HepG2 (cell line): Measurements from ENCODE around the gene MFSD6. TPM values are rescaled to one million over a fixed set of nuclear protein-coding genes. Genes with fewer than 3 reads are reported as not detected.

Experiments
- ATAC-seq: fragments of 200-7000 bp; cut with Tn5 transposase; 3 replicates; pipeline ENCODE4 v1.9.1; 2020; ENCODE audit warnings: mild to moderate bottlenecking, moderate library complexity
- BruUV-seq: library from RNA; stranded (reverse); fragments of 400-500 nt; replicated peaks from 2 replicates; lab custom pipeline; 2021; lab: Mats Ljungman, UMichigan
- CTCF ChIA-PET: fragments of 300-600 bp; formaldehyde crosslinking; extraction: SDS; loops from one replicate; lab custom pipeline; 2021; ENCODE audit warnings: low total read pairs, inconsistent platforms, low intra/inter-chr PET ratio; lab: Yijun Ruan, JAX
- POLR2A ChIA-PET: fragments of 350-600 bp; sonication (Branson Sonifier 250); formaldehyde crosslinking; loops from one replicate; lab custom pipeline; 2020; ENCODE audit warnings: antibody characterized with exemption, inconsistent platforms; lab: Yijun Ruan, JAX
- DNase-seq: peaks from one replicate; pipeline ENCODE4 v3.0.0-alpha.2; 2015; ENCODE audit warnings: low spot score
- FAIRE-seq: peaks from 3 replicates; lab custom pipeline; 2011; peaks lifted over from hg19 to GRCh38; lab: Jason Lieb, UNC
- H2AFZ ChIP-seq: one replicate; pipeline ENCODE4 v1.6.1; 2011; ENCODE audit warnings: low read length, inconsistent platforms
- H3K27ac ChIP-seq: fragments of 300-600 bp; 3 replicates; pipeline ENCODE4 v1.8.0; 2011; ENCODE audit warnings: mixed run types, mild to moderate bottlenecking, mixed read lengths, low read length, inconsistent platforms; ENCODE audit not compliant: insufficient read depth; ENCODE audit errors: extremely low read length
- H3K27me3 ChIP-seq, 2 experiments: fragments of 200-600 bp in 1 of 2; 2 replicates in 1 of 2; 3 replicates in 1 of 2; pipeline versions ENCODE4 v1.6.0 to v1.8.0; 2011; ENCODE audit warnings: low read length in 2 of 2, mild to moderate bottlenecking in 2 of 2, moderate library complexity in 2 of 2, inconsistent platforms in 1 of 2; ENCODE audit not compliant: insufficient read depth in 2 of 2, control insufficient read depth in 1 of 2
- H3K36me3 ChIP-seq, 2 experiments: fragments of 200-600 bp in 1 of 2; replicated peaks in 1 of 2; 2 replicates in 1 of 2; 3 replicates in 1 of 2; pipeline versions ENCODE4 v1.5.1 to v1.8.0; 2011; ENCODE audit warnings: low read length in 2 of 2, inconsistent platforms in 1 of 2; ENCODE audit not compliant: insufficient read depth in 2 of 2, control insufficient read depth in 1 of 2
- H3K4me1 ChIP-seq: 2 replicates; pipeline ENCODE4 v1.5.1; 2012; ENCODE audit warnings: low read length, inconsistent platforms; ENCODE audit not compliant: insufficient read depth
- H3K4me2 ChIP-seq: 2 replicates; pipeline ENCODE4 v1.6.0; 2011; ENCODE audit warnings: low read depth, low read length, inconsistent platforms
- H3K4me3 ChIP-seq, 3 experiments: fragments of 200-600 bp in 1 of 3; sonication (generic), shearing (Covaris generic) in 1 of 3; replicated peaks in 1 of 3; 2 replicates each; pipeline ENCODE4 v1.5.1; 2011 to 2016; ENCODE audit warnings: low read length in 3 of 3, inconsistent platforms in 2 of 3, low read depth in 2 of 3, mild to moderate bottlenecking in 2 of 3, control low read depth in 1 of 3, mixed read lengths in 1 of 3; ENCODE audit not compliant: insufficient read depth in 1 of 3
- H3K79me2 ChIP-seq: one replicate; pipeline ENCODE4 v1.6.1; 2011; ENCODE audit warnings: low read length, inconsistent platforms; ENCODE audit not compliant: insufficient read depth
- H3K9ac ChIP-seq: 2 replicates; pipeline ENCODE4 v1.6.0; 2011; ENCODE audit warnings: mild to moderate bottlenecking, low read depth, low read length, inconsistent platforms; ENCODE audit not compliant: insufficient read depth
- H3K9me3 ChIP-seq: 2 replicates; pipeline ENCODE4 v1.5.1; 2012; ENCODE audit warnings: mild to moderate bottlenecking, low read length
- H4K20me1 ChIP-seq: 2 replicates; pipeline ENCODE4 v1.6.0; 2011; ENCODE audit warnings: inconsistent platforms, mild to moderate bottlenecking, low read length, moderate library complexity; ENCODE audit not compliant: insufficient read depth
- FOSL1 ChIP-seq: sonication (generic); formaldehyde crosslinking; IDR thresholded peaks from 2 replicates; pipeline ENCODE4 v1.9.0; 2021; ENCODE audit warnings: missing genetic modification reagents, borderline replicate concordance
- IKZF4 ChIP-seq: sonication (generic); formaldehyde crosslinking; IDR thresholded peaks from 2 replicates; pipeline ENCODE4 v1.5.1; 2020; ENCODE audit warnings: borderline replicate concordance, mild to moderate bottlenecking, low read depth, missing genetic modification reagents; ENCODE audit errors: not compliant biosample characterization
- KDM3A ChIP-seq: IDR thresholded peaks from 2 replicates; pipeline ENCODE4 v1.6.1; 2018; ENCODE audit warnings: low read depth, missing compliant biosample characterization
- MED8 ChIP-seq: sonication (generic); formaldehyde crosslinking; IDR thresholded peaks from 2 replicates; pipeline ENCODE4 v1.8.1; 2023; ENCODE audit warnings: mild to moderate bottlenecking, missing genetic modification reagents; ENCODE audit not compliant: insufficient replicate concordance
- NCOA5 ChIP-seq: sonication (generic); formaldehyde crosslinking; IDR thresholded peaks from 2 replicates; pipeline ENCODE4 v1.4.0; 2020; ENCODE audit warnings: missing genetic modification reagents
- NR2F2 ChIP-seq: IDR thresholded peaks from 2 replicates; pipeline ENCODE4 v1.6.1; 2012; ENCODE audit warnings: low read depth, inconsistent platforms, borderline replicate concordance
- RNF2 ChIP-seq: fragments of 450-650 bp; conservative IDR thresholded peaks from 2 replicates; pipeline ENCODE4 v1.6.1; 2016; ENCODE audit warnings: low read depth
- TOPORS ChIP-seq: sonication (generic); formaldehyde crosslinking; IDR thresholded peaks from 2 replicates; pipeline ENCODE4 v1.8.0; 2023; ENCODE audit warnings: mild to moderate bottlenecking, missing genetic modification reagents
- ZNF724P ChIP-seq: sonication (generic); formaldehyde crosslinking; IDR thresholded peaks from 2 replicates; pipeline ENCODE4 v1.8.0; 2022; ENCODE audit warnings: missing genetic modification reagents, borderline replicate concordance
- ZNF792 ChIP-seq: IDR thresholded peaks from 2 replicates; pipeline ENCODE4 v1.6.1; 2016
- WGBS: methylation state at CpG from one replicate; pipeline ENCODE4 v1.1.6; 2017; ENCODE audit warnings: low lambda C conversion rate; 5-methylcytosine and 5-hydroxymethylcytosine counted together
- in situ Hi-C: cut with HindIII; loops from 2 replicates; pipeline ENCODE4 v1.10.0; 2017; ENCODE audit warnings: low pct_unique_long_range_greater_than_20kb; ENCODE audit not compliant: extremely low pct_ligation_motif_present
- intact Hi-C: fragments of 100-400 bp; cut with micrococcal nuclease; formaldehyde crosslinking; loops from one replicate; pipeline ENCODE4 v1.10.0; 2022; ENCODE audit not compliant: unreplicated experiment
- polyA plus RNA-seq, 8 experiments: library from polyadenylated mRNA; depleted of rRNA in 3 of 8; stranded (reverse) in 7 of 8; unstranded in 1 of 8; fragments of >200 nt; fragmentation: Illumina TruSeq in 4 of 8; extraction: Trizol in 4 of 8; gene quantifications; 2 replicates each; pipeline versions ENCODE4 v1.2.1 to v1.2.3, GENCODE V29; 2011 to 2016; ENCODE audit warnings: low read depth in 4 of 8, missing spikeins in 1 of 8, mixed read lengths in 1 of 8; ENCODE audit not compliant: insufficient read depth in 1 of 8
- total RNA-seq, 5 experiments: library from RNA; depleted of rRNA; stranded (reverse); fragments of >200 nt; fragmentation: Illumina TruSeq; extraction: Trizol; gene quantifications; 2 replicates each; pipeline ENCODE4 v1.2.3, GENCODE V29; 2016; ENCODE audit warnings: low read depth in 1 of 5
- TF ChIP-seq, protein P1 (sequence below): sonication (generic); formaldehyde crosslinking; conservative IDR thresholded peaks from 2 replicates; pipeline ENCODE4 v1.5.0; 2020; ENCODE audit warnings: missing genetic modification reagents
- TF ChIP-seq, protein P2 (sequence below): IDR thresholded peaks from 2 replicates; pipeline ENCODE4 v1.6.1; 2016; ENCODE audit warnings: low read depth, borderline replicate concordance
- TF ChIP-seq, protein P3 (sequence below): sonication (generic); formaldehyde crosslinking; IDR thresholded peaks from 2 replicates; pipeline ENCODE4 v1.4.0; 2020; ENCODE audit warnings: missing genetic modification reagents, mild to moderate bottlenecking, borderline replicate concordance

Gene MFSD6
- total and polyA plus RNA-seq, 2 of the 13 experiments (the other 11 are each of a cell fraction or from before 2014, with no cell fraction given), result 0.92 to 1.4 TPM

DNA sequence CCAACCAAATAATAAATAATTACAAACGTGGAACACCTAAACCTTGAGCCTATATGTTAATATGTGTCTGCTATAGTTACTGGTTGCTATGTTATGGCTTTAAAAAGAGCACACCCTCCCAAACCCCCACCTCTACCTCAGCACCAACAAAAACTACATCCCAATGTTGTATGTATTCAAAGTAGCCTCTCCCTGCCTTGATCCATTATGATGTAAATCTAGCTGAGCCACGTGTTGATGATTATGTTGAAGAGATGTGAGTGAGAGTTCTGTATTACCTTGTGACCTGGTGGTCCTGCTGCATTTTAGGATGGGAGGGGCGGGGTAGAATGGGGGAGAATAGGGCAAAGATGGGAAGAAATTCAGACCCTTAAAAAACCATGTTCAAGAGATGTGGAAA is 4.8 kb downstream of the MFSD6 start:
- FAIRE-seq (no peak), DNase-seq (no peak), ATAC-seq (no peak)
- Histone ChIP-seq H3K4me2 (no peak overlapping the region), H3K4me1 (peaks cover 13% of the 10 kb centered on the region), H3K4me3 (no peak overlapping the region), H3K27me3 (peaks cover 0 to 20% of the 10 kb centered on the region in 2 experiments; a peak in 4 of 5 replicates), H2AFZ (no peak overlapping the region), H3K36me3 (no peaks in the 10 kb centered on the region), H4K20me1 (no peaks in the 10 kb centered on the region), H3K9ac (no peak overlapping the region), H3K27ac (no peak overlapping the region), H3K79me2 (no peaks in the 10 kb centered on the region), H3K9me3 (no peaks in the 10 kb centered on the region)
- ChIA-PET POLR2A (no interaction called here), CTCF (no interaction called here)
- intact Hi-C loops (no loop called here), in situ Hi-C loops (no loop called here)
- BruUV-seq, result no TSS peak
- TF ChIP-seq IKZF4 (CRISPR knock-in tag) (no peak), ZNF724P (CRISPR knock-in tag) (no peak), FOSL1 (CRISPR knock-in tag) (no peak), KDM3A (CRISPR knock-in tag) (no peak), RNF2 (no peak), MED8 (CRISPR knock-in tag) (no peak), NCOA5 (CRISPR knock-in tag) (no peak), ZNF792 (CRISPR knock-in tag) (no peak), TOPORS (CRISPR knock-in tag) (no peak), NR2F2 (no peak)
- TF ChIP-seq, protein P1, sequence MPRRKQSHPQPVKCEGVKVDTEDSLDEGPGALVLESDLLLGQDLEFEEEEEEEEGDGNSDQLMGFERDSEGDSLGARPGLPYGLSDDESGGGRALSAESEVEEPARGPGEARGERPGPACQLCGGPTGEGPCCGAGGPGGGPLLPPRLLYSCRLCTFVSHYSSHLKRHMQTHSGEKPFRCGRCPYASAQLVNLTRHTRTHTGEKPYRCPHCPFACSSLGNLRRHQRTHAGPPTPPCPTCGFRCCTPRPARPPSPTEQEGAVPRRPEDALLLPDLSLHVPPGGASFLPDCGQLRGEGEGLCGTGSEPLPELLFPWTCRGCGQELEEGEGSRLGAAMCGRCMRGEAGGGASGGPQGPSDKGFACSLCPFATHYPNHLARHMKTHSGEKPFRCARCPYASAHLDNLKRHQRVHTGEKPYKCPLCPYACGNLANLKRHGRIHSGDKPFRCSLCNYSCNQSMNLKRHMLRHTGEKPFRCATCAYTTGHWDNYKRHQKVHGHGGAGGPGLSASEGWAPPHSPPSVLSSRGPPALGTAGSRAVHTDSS (CRISPR knock-in tag), result no peak
- TF ChIP-seq, protein P2, sequence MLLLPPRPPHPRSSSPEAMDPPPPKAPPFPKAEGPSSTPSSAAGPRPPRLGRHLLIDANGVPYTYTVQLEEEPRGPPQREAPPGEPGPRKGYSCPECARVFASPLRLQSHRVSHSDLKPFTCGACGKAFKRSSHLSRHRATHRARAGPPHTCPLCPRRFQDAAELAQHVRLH (CRISPR knock-in tag), result no peak
- TF ChIP-seq, protein P3, sequence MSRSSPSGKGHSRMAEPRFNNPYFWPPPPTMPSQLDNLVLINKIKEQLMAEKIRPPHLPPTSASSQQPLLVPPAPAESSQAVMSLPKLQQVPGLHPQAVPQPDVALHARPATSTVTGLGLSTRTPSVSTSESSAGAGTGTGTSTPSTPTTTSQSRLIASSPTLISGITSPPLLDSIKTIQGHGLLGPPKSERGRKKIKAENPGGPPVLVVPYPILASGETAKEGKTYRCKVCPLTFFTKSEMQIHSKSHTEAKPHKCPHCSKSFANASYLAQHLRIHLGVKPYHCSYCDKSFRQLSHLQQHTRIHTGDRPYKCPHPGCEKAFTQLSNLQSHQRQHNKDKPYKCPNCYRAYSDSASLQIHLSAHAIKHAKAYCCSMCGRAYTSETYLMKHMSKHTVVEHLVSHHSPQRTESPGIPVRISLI (CRISPR knock-in tag), result no peak
- 2% methylated on average over 3 of the region's 3 CpGs for WGBS
